OCI-LY1 (cell line): ENCODE data around the gene CAB39.

Source experiments
- H2AFZ ChIP-seq: fragments of 200-600 bp; sonication (generic), shearing (Covaris generic); 2 replicates; pipeline ENCODE4 v1.6.0; 2014; ENCODE audit warnings: antibody characterized with exemption, mild to moderate bottlenecking, low read length
- H3F3A ChIP-seq: fragments of 200-600 bp; sonication (generic), shearing (Covaris generic); 2 replicates; pipeline ENCODE4 v1.6.0; 2014; ENCODE audit warnings: mild to moderate bottlenecking, antibody characterized with exemption, low read length, moderate library complexity; ENCODE audit not compliant: insufficient read depth
- H3K27ac ChIP-seq: fragments of 200-600 bp; sonication (generic); 2 replicates; pipeline ENCODE4 v1.5.1; 2014; ENCODE audit warnings: low read length, mixed run types, mild to moderate bottlenecking, low read depth; ENCODE audit not compliant: poor library complexity, severe bottlenecking
- H3K27me3 ChIP-seq: fragments of 200-600 bp; sonication (generic); 2 replicates; pipeline ENCODE4 v1.6.0; 2014; ENCODE audit warnings: antibody characterized with exemption, mild to moderate bottlenecking, low read length, moderate library complexity; ENCODE audit not compliant: insufficient read depth
- H3K36me3 ChIP-seq: fragments of 200-600 bp; sonication (generic); 2 replicates; pipeline ENCODE4 v1.6.1; 2014; ENCODE audit warnings: mild to moderate bottlenecking, antibody characterized with exemption, low read length, moderate library complexity, mixed read lengths; ENCODE audit not compliant: insufficient read depth
- H3K4me1 ChIP-seq: fragments of 200-600 bp; sonication (generic); 2 replicates; pipeline ENCODE4 v1.5.1; 2014; ENCODE audit warnings: mild to moderate bottlenecking, low read length, moderate library complexity; ENCODE audit not compliant: insufficient read depth, severe bottlenecking
- H3K4me2 ChIP-seq: fragments of 200-600 bp; sonication (generic), shearing (Covaris generic); 2 replicates; pipeline ENCODE4 v1.6.1; 2014; ENCODE audit warnings: low read length
- H3K4me3 ChIP-seq: fragments of 200-600 bp; sonication (generic); 2 replicates; pipeline ENCODE4 v1.5.1; 2014; ENCODE audit warnings: low read length, low read depth, mild to moderate bottlenecking, mixed read lengths; ENCODE audit not compliant: poor library complexity, severe bottlenecking
- H3K79me2 ChIP-seq: fragments of 200-600 bp; shearing (Covaris generic); 2 replicates; pipeline ENCODE4 v1.6.1; 2016; ENCODE audit warnings: mixed run types, low read length, mixed read lengths; ENCODE audit not compliant: insufficient read depth
- H3K9ac ChIP-seq: fragments of 200-600 bp; sonication (generic), shearing (Covaris generic); 2 replicates; pipeline ENCODE4 v1.6.1; 2014; ENCODE audit warnings: mild to moderate bottlenecking, low read length, mixed read lengths
- H3K9me2 ChIP-seq: fragments of 200-600 bp; sonication (generic), shearing (Covaris generic); 2 replicates; pipeline ENCODE4 v1.6.1; 2014; ENCODE audit warnings: low read depth, mild to moderate bottlenecking, low read length, mixed read lengths
- H3K9me3 ChIP-seq: fragments of 200-600 bp; shearing (Covaris generic); 2 replicates; pipeline ENCODE4 v1.6.1; 2014; ENCODE audit warnings: low read length, mixed read lengths
- H4K20me1 ChIP-seq: fragments of 200-600 bp; sonication (generic), shearing (Covaris generic); 2 replicates; pipeline ENCODE4 v1.6.0; 2016; ENCODE audit warnings: mild to moderate bottlenecking, low read length; ENCODE audit not compliant: insufficient read depth
- EZH2 ChIP-seq: fragments of 200-600 bp; sonication (generic), shearing (Covaris generic); IDR thresholded peaks from 2 replicates; pipeline ENCODE4 v1.8.0; 2017; ENCODE audit warnings: borderline replicate concordance, mixed run types, mild to moderate bottlenecking, antibody characterized with exemption, low read length, moderate library complexity, mixed read lengths
- TF ChIP-seq, protein P1 (sequence below): fragments of 200-600 bp; sonication (generic), shearing (Covaris generic); IDR thresholded peaks from 2 replicates; pipeline ENCODE4 v1.5.1; 2017; ENCODE audit warnings: mild to moderate bottlenecking, antibody characterized with exemption, low read length, moderate library complexity, mixed read lengths

Gene CAB39

DNA sequence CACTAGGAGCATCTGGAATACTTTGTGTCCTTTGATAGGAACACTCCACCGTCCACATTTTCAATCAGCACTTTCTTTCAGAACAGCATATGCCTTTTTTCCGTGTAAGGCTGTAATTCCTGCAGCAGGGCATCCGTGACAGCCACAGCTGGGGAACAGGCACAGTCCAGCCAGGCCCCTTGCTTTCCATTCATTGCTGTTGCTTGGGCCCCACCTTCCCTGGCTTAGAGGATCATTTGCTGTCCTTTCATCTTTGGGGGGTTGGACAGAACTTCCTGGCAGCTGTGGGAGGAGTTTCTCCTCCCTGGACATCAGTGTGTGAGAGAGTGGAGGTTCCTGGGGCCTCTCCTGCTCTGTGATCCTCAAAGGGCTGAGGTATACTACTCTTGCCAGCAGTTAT is 102.4 kb downstream of the CAB39 start:
- Histone ChIP-seq H3K4me2 (no peak overlapping the region), H3K9me2 (no peaks in the 10 kb centered on the region), H3K79me2 (no peaks in the 10 kb centered on the region), H3K36me3 (peaks cover 74% of the 10 kb centered on the region), H3K4me1 (peaks cover 15% of the 10 kb centered on the region), H3K27ac (no peak overlapping the region), H2AFZ (no peak overlapping the region), H3K27me3 (no peaks in the 10 kb centered on the region), H3F3A (no peaks in the 10 kb centered on the region), H3K9ac (no peak overlapping the region), H3K9me3 (no peaks in the 10 kb centered on the region), H3K4me3 (no peak overlapping the region), H4K20me1 (no peaks in the 10 kb centered on the region)
- TF ChIP-seq EZH2, result no peak
- TF ChIP-seq, protein P1, sequence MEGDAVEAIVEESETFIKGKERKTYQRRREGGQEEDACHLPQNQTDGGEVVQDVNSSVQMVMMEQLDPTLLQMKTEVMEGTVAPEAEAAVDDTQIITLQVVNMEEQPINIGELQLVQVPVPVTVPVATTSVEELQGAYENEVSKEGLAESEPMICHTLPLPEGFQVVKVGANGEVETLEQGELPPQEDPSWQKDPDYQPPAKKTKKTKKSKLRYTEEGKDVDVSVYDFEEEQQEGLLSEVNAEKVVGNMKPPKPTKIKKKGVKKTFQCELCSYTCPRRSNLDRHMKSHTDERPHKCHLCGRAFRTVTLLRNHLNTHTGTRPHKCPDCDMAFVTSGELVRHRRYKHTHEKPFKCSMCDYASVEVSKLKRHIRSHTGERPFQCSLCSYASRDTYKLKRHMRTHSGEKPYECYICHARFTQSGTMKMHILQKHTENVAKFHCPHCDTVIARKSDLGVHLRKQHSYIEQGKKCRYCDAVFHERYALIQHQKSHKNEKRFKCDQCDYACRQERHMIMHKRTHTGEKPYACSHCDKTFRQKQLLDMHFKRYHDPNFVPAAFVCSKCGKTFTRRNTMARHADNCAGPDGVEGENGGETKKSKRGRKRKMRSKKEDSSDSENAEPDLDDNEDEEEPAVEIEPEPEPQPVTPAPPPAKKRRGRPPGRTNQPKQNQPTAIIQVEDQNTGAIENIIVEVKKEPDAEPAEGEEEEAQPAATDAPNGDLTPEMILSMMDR, result no peak

DNA sequence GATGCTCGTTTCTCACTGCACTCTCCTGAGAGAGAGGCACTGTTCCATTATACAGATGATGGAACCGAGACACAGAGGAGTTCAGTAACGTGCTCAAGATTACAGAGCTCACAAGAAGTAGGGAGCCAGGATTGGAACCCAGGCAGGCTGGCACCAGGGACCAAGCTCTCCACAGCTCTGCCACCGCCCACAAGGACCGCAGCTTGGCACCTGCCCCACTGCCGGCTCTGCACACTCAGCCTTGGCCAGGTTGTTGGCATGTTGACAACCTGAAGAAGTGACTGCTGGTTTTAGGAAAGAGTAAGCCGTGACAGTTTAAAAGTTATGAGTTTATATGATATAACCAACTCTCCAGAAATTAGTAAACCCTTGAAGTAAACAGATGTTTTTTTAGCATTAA is 104.1 kb downstream of the CAB39 start:
- no peaks in the 10 kb centered on the region for H3K9me2 ChIP-seq
- H3K4me3 ChIP-seq, result no peak overlapping the region
- H3K79me2 ChIP-seq, result no peaks in the 10 kb centered on the region
- H3K36me3 ChIP-seq, result peaks cover 63% of the 10 kb centered on the region
- H3F3A ChIP-seq, result no peaks in the 10 kb centered on the region
- H3K27me3 ChIP-seq, result no peaks in the 10 kb centered on the region
- H4K20me1 ChIP-seq, result no peaks in the 10 kb centered on the region
- H3K27ac ChIP-seq, result no peak overlapping the region
- TF ChIP-seq, protein P1, result no peak
- TF ChIP-seq EZH2, result no peak
- no peak overlapping the region for H3K4me2 ChIP-seq
- H2AFZ ChIP-seq, result no peak overlapping the region
- no peaks in the 10 kb centered on the region for H3K9me3 ChIP-seq
- H3K9ac ChIP-seq, result no peak overlapping the region
- H3K4me1 ChIP-seq, result peaks cover 15% of the 10 kb centered on the region

DNA sequence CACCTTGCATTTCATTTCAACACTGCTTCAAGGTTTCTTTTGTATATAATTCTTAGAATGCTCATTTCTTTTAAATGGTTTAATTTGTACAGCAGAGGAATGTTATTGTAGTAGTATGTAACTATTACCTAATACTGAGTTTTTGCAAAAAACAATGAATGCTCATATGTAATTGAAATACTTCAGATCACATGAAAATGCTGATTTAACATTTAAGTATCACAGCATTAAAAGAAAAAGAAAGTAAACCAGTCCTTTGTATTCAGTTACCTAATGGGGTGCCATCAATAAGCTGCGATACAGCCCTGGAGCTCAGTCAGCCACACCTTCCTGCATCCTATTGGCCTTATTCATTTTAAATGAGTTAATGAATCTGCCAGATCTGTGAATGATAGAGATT is 106.8 kb downstream of the CAB39 start:
- H4K20me1 ChIP-seq, result no peaks in the 10 kb centered on the region
- H2AFZ ChIP-seq, result no peak overlapping the region
- H3K27ac ChIP-seq, result no peak overlapping the region
- no peaks in the 10 kb centered on the region for H3K9me2 ChIP-seq
- no peaks in the 10 kb centered on the region for H3F3A ChIP-seq
- H3K79me2 ChIP-seq, result no peaks in the 10 kb centered on the region
- no peak overlapping the region for H3K4me2 ChIP-seq
- H3K27me3 ChIP-seq, result no peaks in the 10 kb centered on the region
- H3K9me3 ChIP-seq, result no peaks in the 10 kb centered on the region
- no peak overlapping the region for H3K9ac ChIP-seq
- TF ChIP-seq EZH2, result no peak
- TF ChIP-seq, protein P1, result no peak
- H3K4me1 ChIP-seq, result peaks cover 2% of the 10 kb centered on the region
- no peak overlapping the region for H3K4me3 ChIP-seq
- peaks cover 53% of the 10 kb centered on the region for H3K36me3 ChIP-seq
